ENCODE measurements around the gene BEGAIN. TPM values are rescaled to one million over a fixed set of nuclear protein-coding genes. Genes with fewer than 3 reads are reported as not detected.
"Not testable (repeated sequence)": the region's sequence is repeated elsewhere in the genome, so short reads cannot be mapped to it uniquely, and the experiment has no call there.

The BEGAIN gene
- total and polyA plus RNA-seq, 2 donors = 0.42 to 1.0 TPM

GRCh38 chr14:100522616-100523099 is 64.6 kb downstream of the BEGAIN start:
- Histone ChIP-seq H3K9me3 (ENCODE audit: control insufficient read depth in 2 of 2, insufficient read depth in 1 of 2, low read length in 1 of 2) (no peaks in the 10 kb centered on the region), H3K27ac (ENCODE audit: low read depth in 1 of 2, low read length in 1 of 2) (no peak overlapping the region), H3K4me3 (ENCODE audit: low read length in 2 of 2) (no peak overlapping the region), H3K4me1 (ENCODE audit: control insufficient read depth in 2 of 2, insufficient read depth in 2 of 2, low read length in 2 of 2) (peaks cover 3 to 12% of the 10 kb centered on the region in 2 donors), H3K36me3 (ENCODE audit: control insufficient read depth in 2 of 2, insufficient read depth in 2 of 2, low read length in 1 of 2) (peaks cover 2 to 8% of the 10 kb centered on the region in 2 donors), H3K27me3 (ENCODE audit: control insufficient read depth in 2 of 2, insufficient read depth in 1 of 2, low read length in 1 of 2) (no peaks in the 10 kb centered on the region)
- no peak for DNase-seq (ENCODE audit: low read depth in 6 of 9, low spot score in 9 of 9)
- 93% methylated on average over 6 of the region's 6 CpGs for WGBS

GRCh38 chr14:100506053-100506452 is 81.2 kb downstream of the BEGAIN start:
- not testable (repeated sequence) for DNase-seq (ENCODE audit: low read depth in 6 of 9, low spot score in 9 of 9); H3K4me3 ChIP-seq (ENCODE audit: low read length in 2 of 2); H3K4me1 ChIP-seq (ENCODE audit: control insufficient read depth in 2 of 2, insufficient read depth in 2 of 2, low read length in 2 of 2); H3K9me3 ChIP-seq (ENCODE audit: control insufficient read depth in 2 of 2, insufficient read depth in 1 of 2, low read length in 1 of 2); H3K27ac ChIP-seq (ENCODE audit: low read depth in 1 of 2, low read length in 1 of 2); H3K27me3 ChIP-seq (ENCODE audit: control insufficient read depth in 2 of 2, insufficient read depth in 1 of 2, low read length in 1 of 2); H3K36me3 ChIP-seq (ENCODE audit: control insufficient read depth in 2 of 2, insufficient read depth in 2 of 2, low read length in 1 of 2)
- WGBS = 97% methylated on average over 3 of the region's 3 CpGs

- 97% methylated on average over 3 of the region's 3 CpGs for WGBS
- H3K9me3 ChIP-seq (ENCODE audit: control insufficient read depth in 2 of 2, insufficient read depth in 1 of 2, low read length in 1 of 2) = no peaks in the 10 kb centered on the region
Observed at GRCh38 chr14:100504372-100505078, 82.7 kb downstream of the BEGAIN start.

GRCh38 chr14:100503251-100503650 is 84.0 kb downstream of the BEGAIN start:
- DNase-seq (ENCODE audit: low read depth in 6 of 9, low spot score in 9 of 9) = no peak
- Histone ChIP-seq H3K27ac (ENCODE audit: low read depth in 1 of 2, low read length in 1 of 2) (no peak overlapping the region), H3K4me3 (ENCODE audit: low read length in 2 of 2) (no peak overlapping the region), H3K4me1 (ENCODE audit: control insufficient read depth in 2 of 2, insufficient read depth in 2 of 2, low read length in 2 of 2) (no peaks in the 10 kb centered on the region), H3K27me3 (ENCODE audit: control insufficient read depth in 2 of 2, insufficient read depth in 1 of 2, low read length in 1 of 2) (no peaks in the 10 kb centered on the region), H3K36me3 (ENCODE audit: control insufficient read depth in 2 of 2, insufficient read depth in 2 of 2, low read length in 1 of 2) (no peaks in the 10 kb centered on the region), H3K9me3 (ENCODE audit: control insufficient read depth in 2 of 2, insufficient read depth in 1 of 2, low read length in 1 of 2) (no peaks in the 10 kb centered on the region)
- WGBS = 95% methylated on average over 7 of the region's 7 CpGs

More at GRCh38 chr14:100504372-100505078, 82.7 kb downstream of the BEGAIN start:
- Histone ChIP-seq H3K27me3 (ENCODE audit: control insufficient read depth in 2 of 2, insufficient read depth in 1 of 2, low read length in 1 of 2) (no peaks in the 10 kb centered on the region), H3K4me3 (ENCODE audit: low read length in 2 of 2) (no peak overlapping the region), H3K4me1 (ENCODE audit: control insufficient read depth in 2 of 2, insufficient read depth in 2 of 2, low read length in 2 of 2) (no peaks in the 10 kb centered on the region), H3K27ac (ENCODE audit: low read depth in 1 of 2, low read length in 1 of 2) (no peak overlapping the region), H3K36me3 (ENCODE audit: control insufficient read depth in 2 of 2, insufficient read depth in 2 of 2, low read length in 1 of 2) (no peaks in the 10 kb centered on the region)
- no peak for DNase-seq (ENCODE audit: low read depth in 6 of 9, low spot score in 9 of 9)

GRCh38 chr14:100502622-100503220 is 84.5 kb downstream of the BEGAIN start:
- WGBS = 98% methylated on average over 10 of the region's 10 CpGs
- no peaks in the 10 kb centered on the region for H3K4me1 ChIP-seq (ENCODE audit: control insufficient read depth in 2 of 2, insufficient read depth in 2 of 2, low read length in 2 of 2)

GRCh38 chr14:100500128-100500527 is 87.1 kb downstream of the BEGAIN start:
- WGBS = 93% methylated on average over 9 of the region's 9 CpGs
- no peak for DNase-seq (ENCODE audit: low read depth in 6 of 9, low spot score in 9 of 9)
- Histone ChIP-seq H3K4me3 (ENCODE audit: low read length in 2 of 2) (no peak overlapping the region), H3K36me3 (ENCODE audit: control insufficient read depth in 2 of 2, insufficient read depth in 2 of 2, low read length in 1 of 2) (no peaks in the 10 kb centered on the region), H3K9me3 (ENCODE audit: control insufficient read depth in 2 of 2, insufficient read depth in 1 of 2, low read length in 1 of 2) (no peaks in the 10 kb centered on the region), H3K27me3 (ENCODE audit: control insufficient read depth in 2 of 2, insufficient read depth in 1 of 2, low read length in 1 of 2) (no peaks in the 10 kb centered on the region), H3K27ac (ENCODE audit: low read depth in 1 of 2, low read length in 1 of 2) (no peak overlapping the region), H3K4me1 (ENCODE audit: control insufficient read depth in 2 of 2, insufficient read depth in 2 of 2, low read length in 2 of 2) (no peaks in the 10 kb centered on the region)

More at GRCh38 chr14:100502622-100503220, 84.5 kb downstream of the BEGAIN start:
- no peak overlapping the region for H3K27ac ChIP-seq (ENCODE audit: low read depth in 1 of 2, low read length in 1 of 2)
- no peak for DNase-seq (ENCODE audit: low read depth in 6 of 9, low spot score in 9 of 9)
- no peaks in the 10 kb centered on the region for H3K27me3 ChIP-seq (ENCODE audit: control insufficient read depth in 2 of 2, insufficient read depth in 1 of 2, low read length in 1 of 2)
- no peak overlapping the region for H3K4me3 ChIP-seq (ENCODE audit: low read length in 2 of 2)
- no peaks in the 10 kb centered on the region for H3K36me3 ChIP-seq (ENCODE audit: control insufficient read depth in 2 of 2, insufficient read depth in 2 of 2, low read length in 1 of 2)
- H3K9me3 ChIP-seq (ENCODE audit: control insufficient read depth in 2 of 2, insufficient read depth in 1 of 2, low read length in 1 of 2) = no peaks in the 10 kb centered on the region

- H3K27me3 ChIP-seq (ENCODE audit: control insufficient read depth in 2 of 2, insufficient read depth in 1 of 2, low read length in 1 of 2) = no peaks in the 10 kb centered on the region
- WGBS = 96% methylated on average over 9 of the region's 9 CpGs
- H3K4me3 ChIP-seq (ENCODE audit: low read length in 2 of 2) = no peak overlapping the region
- H3K9me3 ChIP-seq (ENCODE audit: control insufficient read depth in 2 of 2, insufficient read depth in 1 of 2, low read length in 1 of 2) = no peaks in the 10 kb centered on the region
- H3K36me3 ChIP-seq (ENCODE audit: control insufficient read depth in 2 of 2, insufficient read depth in 2 of 2, low read length in 1 of 2) = no peaks in the 10 kb centered on the region
- DNase-seq (ENCODE audit: low read depth in 6 of 9, low spot score in 9 of 9) = no peak
- H3K27ac ChIP-seq (ENCODE audit: low read depth in 1 of 2, low read length in 1 of 2) = no peak overlapping the region
- no peaks in the 10 kb centered on the region for H3K4me1 ChIP-seq (ENCODE audit: control insufficient read depth in 2 of 2, insufficient read depth in 2 of 2, low read length in 2 of 2)
Observed at GRCh38 chr14:100498068-100498467, 89.1 kb downstream of the BEGAIN start.

- H3K4me1 ChIP-seq (ENCODE audit: control insufficient read depth in 2 of 2, insufficient read depth in 2 of 2, low read length in 2 of 2) = no peaks in the 10 kb centered on the region
- H3K36me3 ChIP-seq (ENCODE audit: control insufficient read depth in 2 of 2, insufficient read depth in 2 of 2, low read length in 1 of 2) = no peaks in the 10 kb centered on the region
- WGBS = 98% methylated on average over 2 of the region's 2 CpGs
- DNase-seq (ENCODE audit: low read depth in 6 of 9, low spot score in 9 of 9) = no peak
- no peaks in the 10 kb centered on the region for H3K9me3 ChIP-seq (ENCODE audit: control insufficient read depth in 2 of 2, insufficient read depth in 1 of 2, low read length in 1 of 2)
- no peak overlapping the region for H3K27ac ChIP-seq (ENCODE audit: low read depth in 1 of 2, low read length in 1 of 2)
- no peaks in the 10 kb centered on the region for H3K27me3 ChIP-seq (ENCODE audit: control insufficient read depth in 2 of 2, insufficient read depth in 1 of 2, low read length in 1 of 2)
- H3K4me3 ChIP-seq (ENCODE audit: low read length in 2 of 2) = no peak overlapping the region
Observed at GRCh38 chr14:100495917-100496316, 91.3 kb downstream of the BEGAIN start.

- no peak overlapping the region for H3K4me3 ChIP-seq (ENCODE audit: low read length in 2 of 2)
- H3K27ac ChIP-seq (ENCODE audit: low read depth in 1 of 2, low read length in 1 of 2) = no peak overlapping the region
- H3K9me3 ChIP-seq (ENCODE audit: control insufficient read depth in 2 of 2, insufficient read depth in 1 of 2, low read length in 1 of 2) = no peaks in the 10 kb centered on the region
- H3K4me1 ChIP-seq (ENCODE audit: control insufficient read depth in 2 of 2, insufficient read depth in 2 of 2, low read length in 2 of 2) = no peaks in the 10 kb centered on the region
- 98% methylated on average over 4 of the region's 4 CpGs for WGBS
- H3K27me3 ChIP-seq (ENCODE audit: control insufficient read depth in 2 of 2, insufficient read depth in 1 of 2, low read length in 1 of 2) = no peaks in the 10 kb centered on the region
- DNase-seq (ENCODE audit: low read depth in 6 of 9, low spot score in 9 of 9) = no peak
- no peaks in the 10 kb centered on the region for H3K36me3 ChIP-seq (ENCODE audit: control insufficient read depth in 2 of 2, insufficient read depth in 2 of 2, low read length in 1 of 2)
Observed at GRCh38 chr14:100494645-100495044, 92.6 kb downstream of the BEGAIN start.
